OCI-LY7 (cell line): ENCODE data around the gene CD70. TPM values are rescaled to one million over a fixed set of nuclear protein-coding genes. Genes with fewer than 3 reads are reported as not detected.

Experiments used
- BruUV-seq: library from RNA; stranded (reverse); fragments of 400-500 nt; replicated peaks from 2 replicates; lab custom pipeline; 2021; lab: Mats Ljungman, UMichigan
- CTCF ChIA-PET: fragments of 300-600 bp; sonication (Branson Sonifier 250); formaldehyde crosslinking; loops from one replicate; lab custom pipeline; 2022; ENCODE audit warnings: antibody characterized with exemption; ENCODE audit not compliant: unreplicated experiment; lab: Charles Lee
- POLR2A ChIA-PET: fragments of 300-600 bp; sonication (Branson Sonifier 250); formaldehyde crosslinking; loops from one replicate; lab custom pipeline; 2022; ENCODE audit warnings: antibody characterized with exemption; lab: Charles Lee
- DNase-seq: peaks from one replicate; pipeline ENCODE4 v3.0.0-alpha.2; 2015; ENCODE audit warnings: low spot score
- H2AFZ ChIP-seq: fragments of 200-600 bp; sonication (generic), shearing (Covaris generic); 2 replicates; pipeline ENCODE4 v1.6.1; 2014; ENCODE audit warnings: mild to moderate bottlenecking, antibody characterized with exemption, low read length, moderate library complexity
- H3K27ac ChIP-seq: fragments of 200-600 bp; sonication (generic); 2 replicates; pipeline ENCODE4 v1.5.1; 2014; ENCODE audit warnings: mixed run types, low read depth, mild to moderate bottlenecking, moderate library complexity, low read length, inconsistent platforms; ENCODE audit not compliant: poor library complexity, severe bottlenecking
- H3K36me3 ChIP-seq: fragments of 200-600 bp; sonication (generic); 2 replicates; pipeline ENCODE4 v1.6.1; 2014; ENCODE audit warnings: mild to moderate bottlenecking, antibody characterized with exemption, low read length, moderate library complexity, mixed read lengths; ENCODE audit not compliant: insufficient read depth
- H3K4me1 ChIP-seq: fragments of 200-600 bp; sonication (generic); 2 replicates; pipeline ENCODE4 v1.5.1; 2014; ENCODE audit warnings: mild to moderate bottlenecking, low read length; ENCODE audit not compliant: insufficient read depth, poor library complexity, severe bottlenecking
- H3K4me2 ChIP-seq: fragments of 200-600 bp; sonication (generic); 2 replicates; pipeline ENCODE4 v1.6.1; 2014; ENCODE audit warnings: mild to moderate bottlenecking, low read length
- H3K4me3 ChIP-seq: fragments of 200-600 bp; sonication (generic); 2 replicates; pipeline ENCODE4 v1.5.1; 2014; ENCODE audit warnings: mild to moderate bottlenecking, low read depth, low read length; ENCODE audit not compliant: poor library complexity, severe bottlenecking
- H3K79me2 ChIP-seq: fragments of 200-600 bp; sonication (generic); 2 replicates; pipeline ENCODE4 v1.6.1; 2016; ENCODE audit warnings: low read depth, mild to moderate bottlenecking, low read length, moderate library complexity, mixed read lengths; ENCODE audit not compliant: insufficient read depth
- H3K9me2 ChIP-seq: fragments of 200-600 bp; sonication (generic); 2 replicates; pipeline ENCODE4 v1.6.1; 2016; ENCODE audit warnings: mild to moderate bottlenecking, low read length, mixed read lengths; ENCODE audit not compliant: insufficient read depth
- H3K9me3 ChIP-seq: fragments of 200-600 bp; sonication (generic); 2 replicates; pipeline ENCODE4 v1.6.1; 2014; ENCODE audit warnings: mild to moderate bottlenecking, mixed run types, low read length, mixed read lengths
- H4K20me1 ChIP-seq: fragments of 200-600 bp; sonication (generic); 2 replicates; pipeline ENCODE4 v1.6.1; 2014; ENCODE audit warnings: mild to moderate bottlenecking, antibody characterized with exemption, low read length, moderate library complexity, mixed read lengths; ENCODE audit not compliant: insufficient read depth
- CTCF ChIP-seq: fragments of 200-600 bp; sonication (generic); conservative IDR thresholded peaks from 2 replicates; pipeline ENCODE4 v1.5.1; 2014; ENCODE audit warnings: mild to moderate bottlenecking, antibody characterized with exemption, low read length, moderate library complexity, mixed read lengths
- EZH2phosphoT487 ChIP-seq: fragments of 200-600 bp; sonication (generic); IDR thresholded peaks from 2 replicates; pipeline ENCODE4 v1.6.1; 2018; ENCODE audit warnings: low read depth, borderline replicate concordance, mild to moderate bottlenecking, mixed run types, antibody characterized with exemption, low read length, moderate library complexity, mixed read lengths
- intact Hi-C: fragments of 100-400 bp; cut with micrococcal nuclease; formaldehyde crosslinking; loops from one replicate; pipeline ENCODE4 v1.10.0; 2022; ENCODE audit not compliant: unreplicated experiment
- total RNA-seq, 2 experiments: library from RNA; depleted of rRNA in 1 of 2; stranded (reverse); fragments of >200 nt in 1 of 2; shearing (Covaris generic) in 1 of 2; gene quantifications; 2 replicates each; pipeline ENCODE4 v1.2.3, GENCODE V29; 2014 to 2022

Gene CD70
- total RNA-seq, 2 experiments from 2014 or later, result 88.2 to 165 TPM

DNA sequence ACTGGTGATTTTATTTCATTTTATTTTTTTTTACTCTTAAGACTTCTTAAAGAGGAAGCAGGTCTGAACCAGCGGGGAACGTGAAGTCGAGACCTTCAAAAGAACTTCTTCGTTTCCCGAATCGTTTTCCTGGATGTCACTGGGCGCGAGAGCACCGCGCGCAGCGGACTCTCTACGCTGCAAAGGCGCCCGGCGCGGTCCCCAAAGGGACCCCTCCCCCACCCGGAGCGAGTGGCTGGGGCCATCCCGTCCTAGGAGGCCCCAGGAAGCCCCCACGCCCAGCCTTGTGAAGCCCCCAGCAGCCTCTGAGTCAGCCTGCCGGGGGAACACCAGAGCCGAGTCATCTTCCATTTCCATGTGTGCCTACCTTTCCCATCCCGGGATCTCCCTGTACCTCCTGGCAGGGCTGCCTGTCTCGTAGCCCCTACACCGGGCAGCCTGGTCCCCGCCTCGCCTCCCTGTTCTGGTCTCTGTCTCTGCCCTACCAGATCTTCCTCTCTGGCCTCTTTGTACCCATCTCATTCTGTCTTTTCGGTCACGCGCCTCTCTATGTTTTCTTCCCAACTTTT lies 608 bp downstream of the CD70 start:
- H3K79me2 ChIP-seq, result peaks cover 49% of the 10 kb centered on the region; the same call in 1 of the 2 replicates
- no peaks in the 10 kb centered on the region for H3K9me3 ChIP-seq
- peak overlapping the region; percentile 76 for H3K4me3 ChIP-seq
- peak overlapping the region; percentile 81 for H3K4me2 ChIP-seq
- peak; percentile 85 for DNase-seq
- intact Hi-C loops, result loop anchor here (1.0 to 2.0 kb wide), 4 partner anchors 16 to 74 kb away; partner anchors contain the start of gene TNFSF9
- peaks cover 23% of the 10 kb centered on the region for H3K36me3 ChIP-seq
- BruUV-seq, result no TSS peak
- no peak for TF ChIP-seq EZH2phosphoT487
- no peak for TF ChIP-seq CTCF
- H2AFZ ChIP-seq, result no peak overlapping the region
- H4K20me1 ChIP-seq, result no peaks in the 10 kb centered on the region
- CTCF ChIA-PET, result no interaction called here
- peak overlapping the region; percentile 82 for H3K27ac ChIP-seq
- peaks cover 66% of the 10 kb centered on the region for H3K4me1 ChIP-seq
- no peaks in the 10 kb centered on the region for H3K9me2 ChIP-seq
- POLR2A ChIA-PET, result interaction anchor here (0.6 to 3.2 kb wide), 4 partner anchors 34 to 921 kb away, joined by 3 to 11 read pairs (median 4); partner anchors contain the start of gene TNFSF9

- Histone ChIP-seq H3K36me3 (peaks cover 29% of the 10 kb centered on the region), H3K4me1 (peaks cover 65% of the 10 kb centered on the region), H2AFZ (no peak overlapping the region), H3K4me3 (peak overlapping the region; percentile 76), H3K79me2 (peaks cover 49% of the 10 kb centered on the region; the same call in 1 of the 2 replicates), H4K20me1 (no peaks in the 10 kb centered on the region), H3K9me3 (no peaks in the 10 kb centered on the region), H3K4me2 (peak overlapping the region; percentile 81), H3K9me2 (no peaks in the 10 kb centered on the region), H3K27ac (peak overlapping the region; percentile 82)
- POLR2A ChIA-PET, result interaction anchor here (0.6 to 3.2 kb wide), 5 partner anchors 15 to 921 kb away, joined by 3 to 11 read pairs (median 4); partner anchors contain the start of gene TNFSF9
- DNase-seq, result no peak
- intact Hi-C loops, result loop anchor here (1.0 to 2.0 kb wide), 4 partner anchors 17 to 73 kb away; partner anchors contain the start of gene TNFSF9
- BruUV-seq, result no TSS peak
- no peak for TF ChIP-seq CTCF
- TF ChIP-seq EZH2phosphoT487, result no peak
- CTCF ChIA-PET, result no interaction called here
These were observed 1.2 kb downstream of the CD70 start for GRCh38 chr19:6589711-6590257.
